SK-N-SH (cell line): ENCODE data around the gene JAZF1. TPM values are rescaled to one million over a fixed set of nuclear protein-coding genes. Genes with fewer than 3 reads are reported as not detected.

Experiments
- CTCF ChIA-PET: fragments of 300-600, 350-600 bp; formaldehyde crosslinking; extraction: SDS; loops from one replicate; lab custom pipeline; 2021; lab: Yijun Ruan, JAX
- POLR2A ChIA-PET: fragments of 350-600 bp; sonication (Branson Sonifier 250); formaldehyde crosslinking; extraction: SDS; loops from one replicate; lab custom pipeline; 2020; ENCODE audit warnings: antibody characterized with exemption, inconsistent platforms; lab: Yijun Ruan, JAX
- DNase-seq: peaks from one replicate; pipeline ENCODE4 v3.0.0; 2012
- H2AFZ ChIP-seq: fragments of 200-600 bp; sonication (generic); 2 replicates; pipeline ENCODE4 v1.8.1; 2016; ENCODE audit warnings: antibody characterized with exemption, mild to moderate bottlenecking, low read depth
- H3F3A ChIP-seq: fragments of 200-600 bp; sonication (generic); replicated peaks from 2 replicates; pipeline ENCODE3; 2016; ENCODE audit warnings: antibody characterized with exemption, mild to moderate bottlenecking; ENCODE audit not compliant: insufficient read depth
- H3K27ac ChIP-seq, 2 experiments: fragments of 200-500 bp in 1 of 2; fragments of 200-600 bp in 1 of 2; sonication (Bioruptor generic) in 1 of 2; sonication (generic), shearing (Covaris generic) in 1 of 2; 2 replicates each; pipeline versions ENCODE4 v1.5.1 to v1.6.1; 2014 to 2016; ENCODE audit warnings: low read depth in 2 of 2, inconsistent platforms in 1 of 2, low read length in 1 of 2, mild to moderate bottlenecking in 1 of 2, mixed read lengths in 1 of 2
- H3K27me3 ChIP-seq: fragments of 200-600 bp; sonication (generic), shearing (Covaris generic); 2 replicates; pipeline ENCODE4 v1.6.1; 2016; ENCODE audit warnings: mixed run types; ENCODE audit not compliant: insufficient read depth
- H3K36me3 ChIP-seq, 2 experiments: fragments of 200-500 bp in 1 of 2; fragments of 200-600 bp in 1 of 2; sonication (Bioruptor generic) in 1 of 2; sonication (generic) in 1 of 2; replicated peaks in 1 of 2; 2 replicates each; pipeline versions ENCODE3 to v1.5.1; 2014 to 2016; ENCODE audit warnings: low read length in 1 of 2, mild to moderate bottlenecking in 1 of 2; ENCODE audit not compliant: insufficient read depth in 2 of 2, control insufficient read depth in 1 of 2
- H3K4me1 ChIP-seq, 2 experiments: fragments of 200-500 bp in 1 of 2; fragments of 200-600 bp in 1 of 2; sonication (Bioruptor generic) in 1 of 2; sonication (generic), shearing (Covaris generic) in 1 of 2; 2 replicates each; pipeline versions ENCODE4 v1.5.1 to v1.6.1; 2014 to 2016; ENCODE audit warnings: low read depth in 1 of 2, low read length in 1 of 2, mixed run types in 1 of 2; ENCODE audit not compliant: insufficient read depth in 2 of 2, control insufficient read depth in 1 of 2
- H3K4me2 ChIP-seq: fragments of 200-600 bp; sonication (generic), shearing (Covaris generic); 2 replicates; pipeline ENCODE4 v1.6.1; 2017; ENCODE audit warnings: mixed run types
- H3K4me3 ChIP-seq, 2 experiments: fragments of 200-500 bp in 1 of 2; fragments of 200-600 bp in 1 of 2; sonication (Bioruptor generic) in 1 of 2; sonication (generic), shearing (Covaris generic) in 1 of 2; 2 replicates each; pipeline versions ENCODE4 v1.5.1 to v1.8.1; 2014 to 2016; ENCODE audit warnings: low read depth in 2 of 2, inconsistent platforms in 1 of 2, low read length in 1 of 2, mild to moderate bottlenecking in 1 of 2, mixed read lengths in 1 of 2, moderate library complexity in 1 of 2
- H3K79me2 ChIP-seq: fragments of 200-600 bp; sonication (generic); 2 replicates; pipeline ENCODE4 v1.8.1; 2017; ENCODE audit warnings: mild to moderate bottlenecking; ENCODE audit not compliant: insufficient read depth
- H3K9ac ChIP-seq: fragments of 200-600 bp; sonication (generic); 2 replicates; pipeline ENCODE4 v1.6.1; 2017; ENCODE audit warnings: mixed run types
- H3K9me2 ChIP-seq: fragments of 200-600 bp; sonication (generic); 2 replicates; pipeline ENCODE4 v1.6.1; 2017; ENCODE audit warnings: mixed run types
- H3K9me3 ChIP-seq: fragments of 200-600 bp; sonication (generic); 2 replicates; pipeline ENCODE4 v1.6.1; 2017; ENCODE audit warnings: mixed run types, mild to moderate bottlenecking, moderate library complexity
- H4K20me1 ChIP-seq: fragments of 200-600 bp; sonication (generic); 2 replicates; pipeline ENCODE4 v1.6.1; 2017; ENCODE audit warnings: mild to moderate bottlenecking, mixed run types; ENCODE audit not compliant: insufficient read depth
- CHD2 ChIP-seq: fragments of 150-350 bp; IDR thresholded peaks from 2 replicates; pipeline ENCODE4 v1.6.1; 2018; ENCODE audit warnings: low read length; ENCODE audit not compliant: partially characterized antibody
- EP300 ChIP-seq, 2 experiments: IDR thresholded peaks; 2 replicates each; pipeline versions ENCODE4 v1.4.0 to v1.6.1; 2012; ENCODE audit warnings: borderline replicate concordance in 1 of 2, low read depth in 1 of 2, low read length in 1 of 2
- FOXM1 ChIP-seq: IDR thresholded peaks from 2 replicates; pipeline ENCODE4 v1.4.0; 2012; ENCODE audit warnings: low read depth, mild to moderate bottlenecking
- GATA2 ChIP-seq: sonication (generic); formaldehyde crosslinking; IDR thresholded peaks from 2 replicates; pipeline ENCODE4 v1.5.0; 2020; ENCODE audit warnings: mild to moderate bottlenecking, missing genetic modification reagents
- IRF3 ChIP-seq: fragments of 150-350 bp; IDR thresholded peaks from 2 replicates; pipeline ENCODE4 v1.6.1; 2016; ENCODE audit warnings: mild to moderate bottlenecking, low read depth, low read length
- NFIC ChIP-seq: IDR thresholded peaks from 2 replicates; pipeline ENCODE4 v1.4.0; 2012; ENCODE audit warnings: borderline replicate concordance
- NRF1 ChIP-seq: IDR thresholded peaks from 2 replicates; pipeline ENCODE4 v1.6.1; 2012; ENCODE audit warnings: low read depth, mild to moderate bottlenecking, low read length
- REST ChIP-seq: IDR thresholded peaks from 2 replicates; pipeline ENCODE4 v1.6.1; 2012; ENCODE audit warnings: mild to moderate bottlenecking, low read depth, low read length, moderate library complexity
- RFX5 ChIP-seq: IDR thresholded peaks from 2 replicates; pipeline ENCODE4 v1.6.1; 2012; ENCODE audit warnings: mild to moderate bottlenecking, improper control_type of control experiment, low read length
- SIN3A ChIP-seq: IDR thresholded peaks from 2 replicates; pipeline ENCODE4 v1.6.1; 2012; ENCODE audit warnings: low read depth, mild to moderate bottlenecking, low read length, moderate library complexity, borderline replicate concordance
- SMC3 ChIP-seq: IDR thresholded peaks from 2 replicates; pipeline ENCODE4 v1.6.1; 2012; ENCODE audit warnings: low read depth, low read length, improper control_type of control experiment
- TAF1 ChIP-seq: IDR thresholded peaks from 2 replicates; pipeline ENCODE4 v1.6.1; 2012; ENCODE audit warnings: low read depth, mild to moderate bottlenecking, low read length, moderate library complexity, borderline replicate concordance
- TEAD4 ChIP-seq: IDR thresholded peaks from 2 replicates; pipeline ENCODE4 v1.4.0; 2012; ENCODE audit warnings: mild to moderate bottlenecking, borderline replicate concordance; ENCODE audit not compliant: insufficient read depth
- USF1 ChIP-seq: IDR thresholded peaks from 2 replicates; pipeline ENCODE4 v1.4.0; 2012; ENCODE audit warnings: low read depth, borderline replicate concordance
- ZBTB33 ChIP-seq: IDR thresholded peaks from 2 replicates; pipeline ENCODE4 v1.4.0; 2012; ENCODE audit warnings: low read depth, borderline replicate concordance
- WGBS: methylation state at CpG from one replicate; pipeline ENCODE4 v1.1.6; 2017; ENCODE audit warnings: low lambda C conversion rate; 5-methylcytosine and 5-hydroxymethylcytosine counted together
- polyA plus RNA-seq, 3 experiments: library from polyadenylated mRNA; depleted of rRNA; stranded (reverse); fragments of >200 nt; gene quantifications; 2 replicates each; pipeline ENCODE4 v1.2.3, GENCODE V29; 2012
- TF ChIP-seq, protein P1 (sequence below): IDR thresholded peaks from 2 replicates; pipeline ENCODE4 v1.4.0; 2012; ENCODE audit warnings: low read depth
- TF ChIP-seq, protein P2 (sequence below): IDR thresholded peaks from 2 replicates; pipeline ENCODE4; 2012
- TF ChIP-seq, protein P3 (sequence below): fragments of 150-350 bp; IDR thresholded peaks from 2 replicates; pipeline ENCODE4 v1.6.1; 2017; ENCODE audit warnings: antibody characterized with exemption, low read length, low read depth, borderline replicate concordance

JAZF1 gene
- polyA plus RNA-seq, 1 of the 3 experiments (the other 2 are of a cell fraction), result 1.7 TPM

- Histone ChIP-seq H3K36me3 (no peaks in the 10 kb centered on the region), H3K27ac (peak overlapping the region in 1 of 2 experiments; percentile 81; a peak in 1 of 4 replicates), H4K20me1 (no peaks in the 10 kb centered on the region), H3K4me1 (peaks cover 0 to 9% of the 10 kb centered on the region in 2 experiments; a peak in 2 of 4 replicates), H3K4me2 (no peak overlapping the region), H2AFZ (no peak overlapping the region), H3F3A (no peaks in the 10 kb centered on the region), H3K79me2 (no peaks in the 10 kb centered on the region; the same call in 1 of the 2 replicates), H3K27me3 (no peaks in the 10 kb centered on the region), H3K9me2 (no peaks in the 10 kb centered on the region), H3K9me3 (no peaks in the 10 kb centered on the region), H3K9ac (no peak overlapping the region), H3K4me3 (no peak overlapping the region)
- no peak for DNase-seq
- POLR2A ChIA-PET, result no interaction called here
- 85% methylated on average over 3 of the region's 3 CpGs for WGBS
- CTCF ChIA-PET, result interaction anchor here (1.1 to 1.7 kb wide), 5 partner anchors 14 to 68 kb away, joined by 3 to 6 read pairs (median 3); no protein-coding TSS in a partner anchor
- TF ChIP-seq, protein P1, sequence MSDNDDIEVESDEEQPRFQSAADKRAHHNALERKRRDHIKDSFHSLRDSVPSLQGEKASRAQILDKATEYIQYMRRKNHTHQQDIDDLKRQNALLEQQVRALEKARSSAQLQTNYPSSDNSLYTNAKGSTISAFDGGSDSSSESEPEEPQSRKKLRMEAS, result no peak
- TF ChIP-seq SMC3, result no peak
- TF ChIP-seq, protein P2, sequence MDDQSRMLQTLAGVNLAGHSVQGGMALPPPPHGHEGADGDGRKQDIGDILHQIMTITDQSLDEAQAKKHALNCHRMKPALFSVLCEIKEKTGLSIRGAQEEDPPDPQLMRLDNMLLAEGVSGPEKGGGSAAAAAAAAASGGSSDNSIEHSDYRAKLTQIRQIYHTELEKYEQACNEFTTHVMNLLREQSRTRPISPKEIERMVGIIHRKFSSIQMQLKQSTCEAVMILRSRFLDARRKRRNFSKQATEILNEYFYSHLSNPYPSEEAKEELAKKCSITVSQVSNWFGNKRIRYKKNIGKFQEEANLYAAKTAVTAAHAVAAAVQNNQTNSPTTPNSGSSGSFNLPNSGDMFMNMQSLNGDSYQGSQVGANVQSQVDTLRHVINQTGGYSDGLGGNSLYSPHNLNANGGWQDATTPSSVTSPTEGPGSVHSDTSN, result no peak
- TF ChIP-seq SIN3A, result no peak
- TF ChIP-seq TAF1, result no peak
- TF ChIP-seq REST, result no peak
- TF ChIP-seq, protein P3, sequence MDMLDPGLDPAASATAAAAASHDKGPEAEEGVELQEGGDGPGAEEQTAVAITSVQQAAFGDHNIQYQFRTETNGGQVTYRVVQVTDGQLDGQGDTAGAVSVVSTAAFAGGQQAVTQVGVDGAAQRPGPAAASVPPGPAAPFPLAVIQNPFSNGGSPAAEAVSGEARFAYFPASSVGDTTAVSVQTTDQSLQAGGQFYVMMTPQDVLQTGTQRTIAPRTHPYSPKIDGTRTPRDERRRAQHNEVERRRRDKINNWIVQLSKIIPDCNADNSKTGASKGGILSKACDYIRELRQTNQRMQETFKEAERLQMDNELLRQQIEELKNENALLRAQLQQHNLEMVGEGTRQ, result no peak
- no peak for TF ChIP-seq ZBTB33
- no peak for TF ChIP-seq CHD2
- TF ChIP-seq NFIC, result no peak
- TF ChIP-seq RFX5, result no peak
- TF ChIP-seq NRF1, result no peak
- TF ChIP-seq EP300 (IDR thresholded peaks at IDR 0.05; ENCODE audit: borderline replicate concordance in 1 of 2, low read depth in 1 of 2, low read length in 1 of 2), result no peak
- TF ChIP-seq TEAD4, result no peak
- TF ChIP-seq USF1, result no peak
- TF ChIP-seq FOXM1, result no peak
- TF ChIP-seq IRF3, result no peak
- no peak for TF ChIP-seq GATA2 (CRISPR knock-in tag)
Observed at GRCh38 chr7:28145090-28145626, 35.4 kb downstream of the JAZF1 start.
